ENCODE data around the gene VPS52. TPM values are rescaled to one million over a fixed set of nuclear protein-coding genes. Genes with fewer than 3 reads are reported as not detected.
A peak's percentile ranks its signal among the peaks of the same experiment; 100 is the strongest.

VPS52 gene
- total and polyA plus RNA-seq, 9 of the 15 experiments (the other 6 are each of a cell fraction or from before 2014, with no cell fraction given), result 24.4 to 103 (median 40.2) TPM

GRCh38 chr6:33299237-33299944 lies 27.7 kb upstream of the VPS52 start (continued):
- TF ChIP-seq ETV6 (IDR thresholded peaks at IDR 0.05; ENCODE audit: borderline replicate concordance in 1 of 2, low read depth in 2 of 2, low read length in 1 of 2), result peak; percentile 1 to 48; a peak in 1 of 4 replicates
- no peak for TF ChIP-seq ETV6 (CRISPR knock-in tag; IDR thresholded peaks at IDR 0.05; ENCODE audit: borderline replicate concordance)
- TF ChIP-seq ZFP30 (CRISPR knock-in tag; IDR thresholded peaks at IDR 0.05; ENCODE audit: borderline replicate concordance), result no peak; the same call in 1 of the 2 replicates
- TF ChIP-seq CREB5 (CRISPR knock-in tag; IDR thresholded peaks at IDR 0.05), result no peak
- TF ChIP-seq ZBTB43 (CRISPR knock-in tag; IDR thresholded peaks at IDR 0.05), result no peak
- 0 out of 2 replicates have a peak, but pooled peaks have one; percentile 1 for TF ChIP-seq PHF21A (IDR thresholded peaks at IDR 0.05; ENCODE audit: borderline replicate concordance, low read depth)
- peak; percentile 45; the same call in 1 of the 2 replicates for TF ChIP-seq ZNF3 (CRISPR knock-in tag; IDR thresholded peaks at IDR 0.05)
- peak; percentile 23; the same call in 1 of the 2 replicates for TF ChIP-seq TARDBP (IDR thresholded peaks at IDR 0.05)
- TF ChIP-seq MTA3 (IDR thresholded peaks at IDR 0.05; ENCODE audit: borderline replicate concordance), result peak; percentile 84
- peak; percentile 95 for TF ChIP-seq POLR2H (tag; IDR thresholded peaks at IDR 0.05; ENCODE audit: low read depth)
- TF ChIP-seq, protein P1, sequence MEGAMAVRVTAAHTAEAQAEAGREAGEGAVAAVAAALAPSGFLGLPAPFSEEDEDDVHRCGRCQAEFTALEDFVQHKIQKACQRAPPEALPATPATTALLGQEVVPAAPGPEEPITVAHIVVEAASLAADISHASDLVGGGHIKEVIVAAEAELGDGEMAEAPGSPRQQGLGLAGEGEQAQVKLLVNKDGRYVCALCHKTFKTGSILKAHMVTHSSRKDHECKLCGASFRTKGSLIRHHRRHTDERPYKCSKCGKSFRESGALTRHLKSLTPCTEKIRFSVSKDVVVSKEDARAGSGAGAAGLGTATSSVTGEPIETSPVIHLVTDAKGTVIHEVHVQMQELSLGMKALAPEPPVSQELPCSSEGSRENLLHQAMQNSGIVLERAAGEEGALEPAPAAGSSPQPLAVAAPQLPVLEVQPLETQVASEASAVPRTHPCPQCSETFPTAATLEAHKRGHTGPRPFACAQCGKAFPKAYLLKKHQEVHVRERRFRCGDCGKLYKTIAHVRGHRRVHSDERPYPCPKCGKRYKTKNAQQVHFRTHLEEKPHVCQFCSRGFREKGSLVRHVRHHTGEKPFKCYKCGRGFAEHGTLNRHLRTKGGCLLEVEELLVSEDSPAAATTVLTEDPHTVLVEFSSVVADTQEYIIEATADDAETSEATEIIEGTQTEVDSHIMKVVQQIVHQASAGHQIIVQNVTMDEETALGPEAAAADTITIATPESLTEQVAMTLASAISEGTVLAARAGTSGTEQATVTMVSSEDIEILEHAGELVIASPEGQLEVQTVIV (CRISPR knock-in tag; IDR thresholded peaks at IDR 0.05; ENCODE audit: borderline replicate concordance), result no peak
- no peak; the same call in 1 of the 2 replicates for TF ChIP-seq ZBTB33 (CRISPR knock-in tag; IDR thresholded peaks at IDR 0.05)
- no peak for TF ChIP-seq ETS2 (tag; IDR thresholded peaks at IDR 0.05; ENCODE audit: borderline replicate concordance, poor library complexity, severe bottlenecking)
- no peak for TF ChIP-seq SPI1 (IDR thresholded peaks at IDR 0.05; ENCODE audit: borderline replicate concordance, low read depth, low read length)
- no peak for TF ChIP-seq ZNF184 (CRISPR knock-in tag; IDR thresholded peaks at IDR 0.05)
- no peak for TF ChIP-seq ZNF561 (CRISPR knock-in tag; conservative IDR thresholded peaks at IDR 0.05)
- TF ChIP-seq TBP (optimal IDR thresholded peaks at IDR 0.05; ENCODE audit: low read depth, low read length), result peak; percentile 76
- TF ChIP-seq MAZ (CRISPR knock-in tag; conservative IDR thresholded peaks at IDR 0.05 in 1 of 2, IDR thresholded peaks at IDR 0.05 in 1 of 2), result peak; percentile 14 to 68; a peak in 2 of 4 replicates
- TF ChIP-seq GATAD2A (IDR thresholded peaks at IDR 0.05), result peak; percentile 94
- TF ChIP-seq NCOA2 (IDR thresholded peaks at IDR 0.05; ENCODE audit: partially characterized antibody in 2 of 2), result no peak
